ENCODE results near the gene MUS81. TPM values are rescaled to one million over a fixed set of nuclear protein-coding genes. Genes with fewer than 3 reads are reported as not detected.
A peak's percentile ranks its signal among the peaks of the same experiment; 100 is the strongest.

MUS81 gene
- total RNA-seq, 1 experiment from 2014 or later, result 45.9 TPM

DNA sequence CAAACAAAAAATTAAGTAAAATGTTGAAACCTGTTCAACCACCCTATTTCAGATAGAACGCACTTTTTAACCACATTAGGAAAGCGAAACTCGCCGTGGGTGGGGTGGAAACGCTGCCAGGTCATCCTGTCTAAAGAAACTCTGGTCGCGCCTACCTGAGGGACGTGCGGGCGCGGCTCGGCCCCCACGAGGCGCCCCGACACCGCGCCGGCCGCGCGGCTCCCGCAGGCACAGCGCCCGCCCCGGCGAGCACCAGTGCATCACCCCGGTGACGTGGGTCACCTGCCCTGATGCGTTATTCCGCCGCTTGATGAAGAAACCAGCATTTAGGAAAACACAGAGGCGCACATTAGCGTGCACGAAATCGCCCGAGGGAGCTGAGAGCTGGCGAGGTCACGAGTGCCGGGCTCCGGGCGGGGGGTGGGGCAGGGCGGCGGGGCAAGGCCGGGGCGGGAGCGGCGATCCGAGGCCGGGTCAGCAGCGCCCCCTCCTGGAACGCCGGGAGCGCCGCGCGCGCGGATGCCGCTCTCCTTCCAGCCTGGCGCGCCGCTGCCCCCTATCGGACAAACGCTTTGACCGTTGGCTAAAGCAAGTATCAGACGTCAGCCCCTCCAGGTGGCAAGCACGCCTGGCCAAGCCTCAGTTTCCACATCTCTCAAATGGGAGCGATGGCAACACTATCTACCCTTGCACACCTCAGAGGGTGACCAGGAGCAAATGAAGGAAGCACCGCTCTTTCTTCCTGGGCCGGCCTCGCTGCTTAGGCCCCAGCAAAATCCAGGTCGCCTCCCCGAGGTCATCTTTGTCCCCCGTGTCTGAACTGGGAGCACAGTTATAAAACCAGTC, 42.2 kb upstream of the MUS81 start (continued):
- TF ChIP-seq, protein P1, sequence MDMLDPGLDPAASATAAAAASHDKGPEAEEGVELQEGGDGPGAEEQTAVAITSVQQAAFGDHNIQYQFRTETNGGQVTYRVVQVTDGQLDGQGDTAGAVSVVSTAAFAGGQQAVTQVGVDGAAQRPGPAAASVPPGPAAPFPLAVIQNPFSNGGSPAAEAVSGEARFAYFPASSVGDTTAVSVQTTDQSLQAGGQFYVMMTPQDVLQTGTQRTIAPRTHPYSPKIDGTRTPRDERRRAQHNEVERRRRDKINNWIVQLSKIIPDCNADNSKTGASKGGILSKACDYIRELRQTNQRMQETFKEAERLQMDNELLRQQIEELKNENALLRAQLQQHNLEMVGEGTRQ (CRISPR knock-in tag; IDR thresholded peaks at IDR 0.05), result peak; percentile 71
- TF ChIP-seq SP1 (CRISPR knock-in tag; conservative IDR thresholded peaks at IDR 0.05) (peak; percentile 19; the same call in 1 of the 2 replicates), CTCF (IDR thresholded peaks at IDR 0.05) (peak; percentile 100), FOXP1 (CRISPR knock-in tag; IDR thresholded peaks at IDR 0.05; ENCODE audit: borderline replicate concordance) (0 out of 2 replicates have a peak, but pooled peaks have one; percentile 10), RELA (CRISPR knock-in tag; IDR thresholded peaks at IDR 0.05; ENCODE audit: borderline replicate concordance) (no peak), GTF2I (CRISPR knock-in tag; conservative IDR thresholded peaks at IDR 0.05) (peak; percentile 97), STAT6 (CRISPR knock-in tag; conservative IDR thresholded peaks at IDR 0.05; ENCODE audit: low read depth) (no peak), FOXJ3 (CRISPR knock-in tag; IDR thresholded peaks at IDR 0.05; ENCODE audit: borderline replicate concordance) (no peak)

GRCh38 chr11:65821107-65821506, 39.1 kb upstream of the MUS81 start:
- POLR2A ChIA-PET, result interaction anchor here (1.7 kb wide), 1 partner anchor 109 kb away, joined by 3 read pairs; the partner anchor contains the start of gene KAT5
- 0 out of 2 replicates have a peak, but pooled peaks cover 5% of the 10 kb centered on the region for H3K4me1 Mint-ChIP-seq
- CTCF ChIA-PET, result interaction anchor here (1.0 to 6.2 kb wide), 7 partner anchors 39 to 109 kb away, joined by 3 to 159 read pairs (median 5); partner anchors contain the start of genes AP5B1, KAT5 and MUS81
- DNase-seq (ENCODE audit: low spot score) (no peak), ATAC-seq (no peak)
- peak overlapping the region; percentile 36; the same call in 1 of the 2 replicates for H3K27ac Mint-ChIP-seq
- 0 out of 2 replicates have a peak, but pooled peaks cover 3% of the 10 kb centered on the region for H3K9me3 Mint-ChIP-seq
- H3K27me3 Mint-ChIP-seq (ENCODE audit: low read depth), result peaks cover 15% of the 10 kb centered on the region
- no peak overlapping the region for H3K4me3 Mint-ChIP-seq
- TF ChIP-seq GABPB1 (CRISPR knock-in tag; IDR thresholded peaks at IDR 0.05) (no peak), SOX15 (CRISPR knock-in tag; IDR thresholded peaks at IDR 0.05) (no peak), IRF2 (CRISPR knock-in tag; IDR thresholded peaks at IDR 0.05; ENCODE audit: borderline replicate concordance, low read depth) (no peak), ZNF671 (CRISPR knock-in tag; IDR thresholded peaks at IDR 0.05) (no peak), CBFB (CRISPR knock-in tag; IDR thresholded peaks at IDR 0.05; ENCODE audit: low read depth) (no peak), ESRRA (CRISPR knock-in tag; IDR thresholded peaks at IDR 0.05; ENCODE audit: borderline replicate concordance) (no peak), ELF4 (CRISPR knock-in tag; IDR thresholded peaks at IDR 0.05; ENCODE audit: low read depth) (no peak), ZNF281 (CRISPR knock-in tag; IDR thresholded peaks at IDR 0.05) (no peak), TP53 (CRISPR knock-in tag; IDR thresholded peaks at IDR 0.05) (no peak), NR2C2 (CRISPR knock-in tag; IDR thresholded peaks at IDR 0.05) (no peak), ERG (CRISPR knock-in tag; IDR thresholded peaks at IDR 0.05) (no peak), GTF2I (CRISPR knock-in tag; conservative IDR thresholded peaks at IDR 0.05) (no peak), ZNF138 (CRISPR knock-in tag; conservative IDR thresholded peaks at IDR 0.05) (no peak), ETV6 (CRISPR knock-in tag; IDR thresholded peaks at IDR 0.05) (no peak), ZNF396 (CRISPR knock-in tag; IDR thresholded peaks at IDR 0.05; ENCODE audit: borderline replicate concordance) (no peak), ZBTB21 (CRISPR knock-in tag; IDR thresholded peaks at IDR 0.05; ENCODE audit: borderline replicate concordance) (no peak)
- H3K36me3 Mint-ChIP-seq, result no peaks in the 10 kb centered on the region

Measured in WTC11 (cell line).